ENCODE measurements around the gene LDHAL6A. TPM values are rescaled to one million over a fixed set of nuclear protein-coding genes. Genes with fewer than 3 reads are reported as not detected.

LDHAL6A gene
- total RNA-seq, 2 donors from 2014 or later: not detected

- Histone ChIP-seq H3K36me3 (no peaks in the 10 kb centered on the region), H3K27ac (no peak overlapping the region), H3K4me3 (no peak overlapping the region), H3K4me1 (ENCODE audit: control insufficient read depth in 1 of 2, low read depth in 2 of 2) (peaks cover 0 to 4% of the 10 kb centered on the region in 2 donors), H3K27me3 (replicated peaks; ENCODE audit: insufficient read depth) (no peaks in the 10 kb centered on the region), H3K9me3 (no peaks in the 10 kb centered on the region)
- no peak for ATAC-seq (ENCODE audit: insufficient number of reproducible peaks, low FRiP score, low read depth)
- TF ChIP-seq CTCF (IDR thresholded peaks at IDR 0.05): no peak
- no peak for DNase-seq (ENCODE audit: low spot score)
These were observed 10.7 kb downstream of the LDHAL6A start for GRCh38 chr11:18466402-18466801.

GRCh38 chr11:18468059-18468458, 12.4 kb downstream of the LDHAL6A start:
- no peaks in the 10 kb centered on the region for H3K27me3 ChIP-seq (replicated peaks; ENCODE audit: insufficient read depth)
- ATAC-seq (ENCODE audit: insufficient number of reproducible peaks, low FRiP score, low read depth): no peak
- TF ChIP-seq CTCF (IDR thresholded peaks at IDR 0.05): no peak

GRCh38 chr11:18468961-18469360, 13.3 kb downstream of the LDHAL6A start:
- Histone ChIP-seq H3K36me3 (no peaks in the 10 kb centered on the region), H3K27ac (no peak overlapping the region), H3K4me1 (ENCODE audit: control insufficient read depth in 1 of 2, low read depth in 2 of 2) (peaks cover 0 to 4% of the 10 kb centered on the region in 2 donors), H3K9me3 (no peaks in the 10 kb centered on the region), H3K4me3 (no peak overlapping the region), H3K27me3 (replicated peaks; ENCODE audit: insufficient read depth) (no peaks in the 10 kb centered on the region)
- DNase-seq (ENCODE audit: low spot score) (no peak), ATAC-seq (ENCODE audit: insufficient number of reproducible peaks, low FRiP score, low read depth) (no peak)
- TF ChIP-seq CTCF (IDR thresholded peaks at IDR 0.05): no peak

More at GRCh38 chr11:18468059-18468458, 12.4 kb downstream of the LDHAL6A start:
- no peak overlapping the region for H3K27ac ChIP-seq
- H3K36me3 ChIP-seq: no peaks in the 10 kb centered on the region
- no peak overlapping the region for H3K4me3 ChIP-seq
- no peak for DNase-seq (ENCODE audit: low spot score)
- no peaks in the 10 kb centered on the region for H3K9me3 ChIP-seq
- H3K4me1 ChIP-seq (ENCODE audit: control insufficient read depth in 1 of 2, low read depth in 2 of 2): peaks cover 0 to 4% of the 10 kb centered on the region in 2 donors

- Histone ChIP-seq H3K27me3 (replicated peaks; ENCODE audit: insufficient read depth) (no peaks in the 10 kb centered on the region), H3K9me3 (no peaks in the 10 kb centered on the region), H3K36me3 (peaks cover 4% of the 10 kb centered on the region), H3K27ac (no peak overlapping the region), H3K4me1 (ENCODE audit: control insufficient read depth in 1 of 2, low read depth in 2 of 2) (peaks cover 0 to 4% of the 10 kb centered on the region in 2 donors), H3K4me3 (no peak overlapping the region)
- TF ChIP-seq CTCF (IDR thresholded peaks at IDR 0.05): no peak
- ATAC-seq (ENCODE audit: insufficient number of reproducible peaks, low FRiP score, low read depth): no peak
- no peak for DNase-seq (ENCODE audit: low spot score)
These were observed 16.3 kb downstream of the LDHAL6A start for GRCh38 chr11:18471995-18472394.

GRCh38 chr11:18472587-18472986, 16.9 kb downstream of the LDHAL6A start:
- Histone ChIP-seq H3K4me3 (no peak overlapping the region), H3K4me1 (ENCODE audit: control insufficient read depth in 1 of 2, low read depth in 2 of 2) (peaks cover 0 to 4% of the 10 kb centered on the region in 2 donors), H3K9me3 (no peaks in the 10 kb centered on the region), H3K36me3 (peaks cover 9% of the 10 kb centered on the region), H3K27ac (no peak overlapping the region), H3K27me3 (replicated peaks; ENCODE audit: insufficient read depth) (no peaks in the 10 kb centered on the region)
- TF ChIP-seq CTCF (IDR thresholded peaks at IDR 0.05): no peak
- ATAC-seq (ENCODE audit: insufficient number of reproducible peaks, low FRiP score, low read depth): no peak
- no peak for DNase-seq (ENCODE audit: low spot score)

Data from thoracic aorta (tissue), 2 donors.